Measurements from ENCODE around the gene MOAP1.
"Not testable (repeated sequence)": the region's sequence is repeated elsewhere in the genome, so short reads cannot be mapped to it uniquely, and the experiment has no call there.

MOAP1 gene, protein sequence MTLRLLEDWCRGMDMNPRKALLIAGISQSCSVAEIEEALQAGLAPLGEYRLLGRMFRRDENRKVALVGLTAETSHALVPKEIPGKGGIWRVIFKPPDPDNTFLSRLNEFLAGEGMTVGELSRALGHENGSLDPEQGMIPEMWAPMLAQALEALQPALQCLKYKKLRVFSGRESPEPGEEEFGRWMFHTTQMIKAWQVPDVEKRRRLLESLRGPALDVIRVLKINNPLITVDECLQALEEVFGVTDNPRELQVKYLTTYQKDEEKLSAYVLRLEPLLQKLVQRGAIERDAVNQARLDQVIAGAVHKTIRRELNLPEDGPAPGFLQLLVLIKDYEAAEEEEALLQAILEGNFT

DNA sequence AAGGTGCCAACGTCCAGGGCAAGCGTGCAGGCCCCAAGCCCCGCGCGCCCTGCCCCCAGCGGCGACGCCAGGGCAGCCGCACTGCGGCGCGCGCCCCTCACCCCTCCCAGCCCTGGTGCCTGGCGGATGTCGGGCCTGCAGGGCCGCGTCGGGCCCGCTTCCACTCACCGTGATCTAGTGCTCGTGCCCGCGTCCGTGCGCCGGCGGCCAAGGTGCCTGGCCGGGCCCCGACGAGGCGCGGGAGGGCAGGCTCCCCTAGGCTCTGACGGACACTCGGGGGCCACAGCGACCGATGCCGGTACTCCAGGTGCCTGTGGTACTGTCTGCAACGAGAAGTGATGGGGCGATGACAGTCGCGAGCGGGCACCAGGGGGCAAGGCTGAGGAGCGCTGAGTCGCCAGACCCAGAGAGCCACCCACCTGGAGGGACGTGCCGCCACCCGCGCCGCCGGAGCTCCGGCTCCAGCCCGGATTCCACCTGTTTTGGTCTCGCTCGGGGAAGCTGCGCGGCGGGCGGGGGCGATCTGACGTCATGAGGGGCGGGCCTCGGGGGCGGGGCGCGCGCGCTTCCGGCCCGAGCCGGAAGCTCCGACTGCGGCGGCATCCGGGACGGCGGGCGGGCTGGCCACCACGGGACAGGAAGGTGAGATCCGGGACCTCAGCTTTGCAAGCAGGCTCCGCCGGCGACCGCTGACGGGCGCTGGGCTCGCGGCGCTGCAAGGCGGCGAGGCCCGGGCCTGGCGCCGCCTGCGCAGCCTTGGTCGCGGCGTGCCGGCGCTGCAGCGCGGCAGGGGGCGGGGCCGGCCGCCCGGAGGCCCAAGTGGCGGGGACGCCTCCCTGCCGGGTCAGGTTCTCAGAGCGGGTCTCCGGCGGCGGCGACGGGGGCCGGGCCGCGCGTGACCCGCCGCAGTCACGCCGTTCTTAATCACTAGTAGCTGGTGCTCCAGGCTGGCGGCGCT lies at the start of gene MOAP1, which contains the start of gene LYSET:
TSS of gene MOAP1 (minus strand) at position 507 of the 958 bp plus-strand sequence. CDS start 655 bp downstream, outside the sequence.
TSS of gene LYSET (plus strand) at position 927 of the 958 bp plus-strand sequence. CDS start 89 bp downstream, outside the sequence.
- DNase-seq (ENCODE audit: low read depth): peak; percentile 88

DNA sequence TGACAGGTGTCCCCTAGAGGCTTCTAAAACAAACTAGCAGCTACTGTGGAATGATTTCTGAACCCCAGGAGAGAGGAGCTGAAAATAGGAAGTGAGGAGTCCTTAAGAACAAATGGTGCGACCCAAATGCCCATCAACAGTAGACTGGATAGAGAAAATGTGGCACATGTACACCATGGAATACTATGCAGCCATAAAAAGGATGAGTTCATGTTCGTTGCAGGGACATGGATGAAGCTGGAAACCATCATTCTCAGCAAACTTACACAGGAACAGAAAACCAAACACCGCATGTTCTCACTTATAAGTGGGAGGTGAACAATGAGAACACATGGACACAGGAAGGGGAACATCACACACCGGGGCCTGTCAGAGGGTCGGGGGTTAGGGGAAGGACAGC lies 48.4 kb upstream of the MOAP1 start:
- DNase-seq (ENCODE audit: low read depth): not testable (repeated sequence)

DNA sequence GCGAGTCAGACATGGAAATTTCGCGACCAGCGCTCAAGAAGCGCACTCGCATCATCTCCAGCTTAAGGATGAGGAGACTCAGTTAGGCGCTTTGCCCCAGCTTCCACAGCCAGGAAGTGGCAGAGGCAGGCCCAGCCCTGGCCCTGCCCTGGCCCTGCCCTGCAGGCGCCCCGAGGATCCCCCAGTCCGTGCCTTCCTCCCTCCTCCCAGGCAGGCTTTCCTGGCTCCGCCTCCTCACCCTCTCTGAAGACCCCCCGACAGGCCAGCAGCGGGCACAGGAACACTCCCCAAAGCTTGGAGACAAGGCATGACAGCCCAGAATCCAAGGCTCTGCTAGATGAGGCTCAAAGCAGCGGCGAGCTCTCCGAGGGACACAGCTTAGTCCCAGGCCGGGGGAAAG lies 47.5 kb upstream of the MOAP1 start:
- no peak for DNase-seq (ENCODE audit: low read depth)

DNA sequence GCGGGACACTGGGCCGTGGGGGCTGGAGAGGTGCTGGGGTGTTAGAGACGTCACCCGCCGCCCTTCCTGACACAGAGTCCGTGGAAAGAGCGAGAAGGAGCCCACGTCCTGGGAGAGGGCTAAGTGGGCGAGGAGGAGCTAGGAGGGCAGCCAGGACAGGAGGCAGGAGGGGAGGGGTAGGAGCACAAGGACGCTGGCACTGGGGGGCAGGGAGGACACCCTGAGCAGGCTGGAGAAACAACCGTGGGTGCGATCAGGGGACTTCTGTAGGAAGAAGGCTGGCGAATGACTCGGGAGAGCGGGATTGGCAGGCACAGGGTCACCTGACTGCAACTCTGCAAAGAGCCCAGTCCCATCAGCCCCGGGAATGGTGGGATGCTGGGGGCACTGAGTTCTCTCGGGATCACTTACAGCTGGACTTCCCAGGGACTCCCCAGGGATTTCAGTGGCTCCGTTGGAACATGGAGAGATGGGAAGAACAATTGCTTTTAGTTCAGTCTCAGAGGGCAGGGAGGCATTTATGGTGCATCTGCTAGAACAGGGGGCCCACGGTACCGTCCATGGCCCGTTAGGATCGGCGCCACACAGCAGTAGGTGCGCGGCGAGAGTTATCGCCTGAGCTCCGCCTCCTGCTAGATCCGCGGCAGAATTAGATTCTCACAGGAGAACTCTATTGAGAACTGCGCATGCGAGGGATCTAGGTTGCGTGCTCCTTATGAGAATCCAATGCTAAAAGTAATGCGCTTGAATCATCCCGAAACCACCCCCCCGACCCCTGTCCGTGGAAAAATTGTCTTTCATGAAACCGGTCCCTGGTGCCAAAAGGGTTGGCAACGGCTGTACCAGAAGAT lies 46.7 kb upstream of the MOAP1 start:
- no peak for DNase-seq (ENCODE audit: low read depth)

DNA sequence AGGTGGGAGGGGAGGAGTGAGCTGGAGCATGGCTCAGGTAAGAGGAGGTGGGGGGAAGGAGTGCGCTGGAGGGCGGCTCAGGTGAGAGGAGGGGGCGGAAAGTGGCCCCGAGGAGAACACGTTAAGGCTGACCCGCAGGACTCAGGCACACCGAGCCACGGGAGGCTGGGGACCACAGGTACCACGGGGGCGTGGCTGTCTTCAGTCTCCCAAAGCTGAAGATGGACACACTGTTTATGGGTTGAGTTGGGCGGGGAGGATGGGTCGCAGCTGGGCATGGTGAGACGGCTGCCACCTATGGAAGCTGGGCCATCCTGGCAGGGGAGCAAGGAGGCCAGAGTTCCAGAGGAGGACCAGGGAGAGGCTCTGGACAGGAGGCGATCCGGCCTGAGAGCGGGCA lies 45.8 kb upstream of the MOAP1 start:
- no peak for DNase-seq (ENCODE audit: low read depth)

DNA sequence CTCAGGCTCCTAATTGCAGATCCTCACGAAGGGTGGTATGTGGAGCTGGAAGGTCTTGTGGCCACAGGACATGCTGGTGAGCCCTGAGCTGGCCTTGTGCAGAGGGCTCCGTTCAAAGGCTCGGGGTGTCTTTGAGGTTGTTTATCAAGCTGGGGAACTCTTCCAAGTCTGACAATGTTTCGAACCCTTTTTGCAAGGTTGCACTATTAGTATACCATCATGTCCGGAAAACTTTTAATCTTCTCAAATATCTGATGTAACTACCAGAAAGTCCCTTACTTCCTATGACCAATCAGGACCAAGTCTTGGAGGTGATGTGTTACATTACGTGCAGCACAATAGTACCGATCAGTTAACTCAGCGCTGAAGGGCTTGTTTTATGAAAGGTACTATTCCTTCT lies 43.9 kb upstream of the MOAP1 start:
- no peak for DNase-seq (ENCODE audit: low read depth)

DNA sequence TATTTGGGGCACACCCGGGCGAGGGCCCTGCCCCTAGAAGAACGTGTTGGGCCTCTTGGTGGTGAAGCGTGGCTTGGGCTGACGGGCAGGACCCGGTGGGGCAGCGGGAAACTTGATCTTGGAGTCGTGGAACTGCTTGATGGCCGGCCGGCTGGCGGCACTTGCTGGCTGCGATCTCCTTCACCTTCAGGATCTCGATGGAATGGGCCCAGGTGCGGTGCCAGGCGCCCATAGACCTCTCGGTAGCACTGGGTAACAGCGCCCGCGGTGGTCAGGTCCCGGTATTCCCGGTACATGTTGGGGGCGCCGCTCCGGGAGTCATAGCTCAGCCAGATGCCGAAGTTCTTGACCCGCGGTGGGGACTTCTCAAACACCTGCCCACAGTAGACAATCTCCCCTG lies 38.9 kb upstream of the MOAP1 start:
- no peak for DNase-seq (ENCODE audit: low read depth)

DNA sequence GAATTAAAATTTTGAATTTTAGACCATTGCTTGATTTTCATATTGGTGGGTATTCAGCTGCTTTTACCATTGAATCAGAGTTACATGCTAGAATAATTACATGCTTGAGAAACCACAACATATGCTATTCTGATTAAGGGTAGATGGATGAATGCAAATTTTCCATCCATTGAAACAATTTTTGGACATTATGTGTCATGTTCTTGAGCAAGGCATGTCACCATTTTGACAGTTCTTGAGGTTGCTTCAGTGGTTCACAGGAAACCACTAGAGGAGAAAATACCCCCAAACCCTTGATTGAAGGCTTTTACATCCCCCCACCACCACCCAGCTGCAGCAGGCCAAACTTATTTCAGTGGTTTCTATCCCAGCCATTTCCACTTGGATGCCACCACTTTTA lies 35.8 kb upstream of the MOAP1 start:
- no peak for DNase-seq (ENCODE audit: low read depth)

DNA sequence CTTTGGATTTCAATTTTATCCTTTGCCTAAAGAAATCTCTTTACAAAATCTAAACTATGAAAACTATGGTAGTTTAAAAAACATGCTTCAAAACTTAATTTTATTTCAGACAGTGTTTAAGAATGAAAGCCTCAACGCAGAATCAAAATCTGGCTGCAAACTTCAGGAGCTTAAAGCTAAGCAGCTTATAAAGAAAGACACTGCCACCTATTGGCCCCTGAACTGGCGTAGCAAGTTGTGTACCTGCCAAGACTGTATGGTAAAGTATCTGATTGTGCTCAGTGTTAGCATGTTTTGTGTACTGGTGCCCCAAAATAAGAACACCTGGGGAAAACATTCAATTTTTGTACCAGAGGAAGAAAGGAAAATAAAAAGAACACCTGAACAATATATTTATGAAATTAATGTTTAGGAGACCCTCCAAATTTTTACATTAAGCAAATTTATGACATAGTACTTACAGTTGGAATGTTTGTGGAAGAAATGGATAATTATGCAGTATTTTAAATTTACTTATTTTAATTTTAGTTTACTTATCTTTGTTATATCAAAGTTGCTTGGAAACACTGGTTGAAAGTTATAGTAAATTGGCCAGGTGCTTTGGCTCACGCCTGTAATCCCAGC lies 34.5 kb upstream of the MOAP1 start:
- DNase-seq (ENCODE audit: low read depth): no peak

DNA sequence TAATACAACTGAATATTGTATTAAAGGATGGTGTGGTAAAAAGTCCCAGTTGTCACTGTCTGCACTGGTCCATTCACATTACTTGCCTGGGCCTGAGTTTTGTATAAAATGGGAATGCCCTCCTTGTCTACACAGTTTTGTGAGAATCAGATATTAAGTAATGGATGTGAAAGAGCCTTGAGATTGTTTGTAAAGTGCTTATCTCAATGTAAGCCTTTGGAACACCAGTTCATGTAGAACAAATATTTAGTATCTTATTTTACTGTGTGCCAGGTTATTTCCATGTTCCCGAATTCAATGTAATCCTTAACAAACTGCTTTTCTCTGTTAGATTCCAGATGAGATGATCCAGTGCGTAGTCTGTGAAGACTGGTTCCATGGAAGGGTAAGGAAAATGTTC lies 29.9 kb upstream of the MOAP1 start:
- DNase-seq (ENCODE audit: low read depth): no peak

DNA sequence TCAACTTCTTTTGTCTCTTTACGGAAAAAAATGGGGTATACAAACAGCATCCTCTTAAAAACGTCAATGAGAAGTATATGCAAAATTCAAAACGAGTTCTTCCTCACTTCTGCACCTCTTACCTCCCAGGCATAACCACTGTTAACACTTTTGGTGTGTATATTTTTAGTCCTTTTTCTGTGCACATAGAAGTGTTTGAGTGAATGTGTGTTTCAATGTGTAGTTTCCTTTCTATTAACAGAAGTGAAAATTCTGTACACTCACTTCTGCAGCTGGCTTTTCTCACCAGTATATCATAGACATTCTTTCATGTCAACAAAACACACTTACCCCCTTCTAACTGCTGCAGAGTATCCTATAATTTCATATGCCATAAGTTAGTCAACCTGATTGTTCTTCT lies 27.7 kb upstream of the MOAP1 start:
- no peak for DNase-seq (ENCODE audit: low read depth)

DNA sequence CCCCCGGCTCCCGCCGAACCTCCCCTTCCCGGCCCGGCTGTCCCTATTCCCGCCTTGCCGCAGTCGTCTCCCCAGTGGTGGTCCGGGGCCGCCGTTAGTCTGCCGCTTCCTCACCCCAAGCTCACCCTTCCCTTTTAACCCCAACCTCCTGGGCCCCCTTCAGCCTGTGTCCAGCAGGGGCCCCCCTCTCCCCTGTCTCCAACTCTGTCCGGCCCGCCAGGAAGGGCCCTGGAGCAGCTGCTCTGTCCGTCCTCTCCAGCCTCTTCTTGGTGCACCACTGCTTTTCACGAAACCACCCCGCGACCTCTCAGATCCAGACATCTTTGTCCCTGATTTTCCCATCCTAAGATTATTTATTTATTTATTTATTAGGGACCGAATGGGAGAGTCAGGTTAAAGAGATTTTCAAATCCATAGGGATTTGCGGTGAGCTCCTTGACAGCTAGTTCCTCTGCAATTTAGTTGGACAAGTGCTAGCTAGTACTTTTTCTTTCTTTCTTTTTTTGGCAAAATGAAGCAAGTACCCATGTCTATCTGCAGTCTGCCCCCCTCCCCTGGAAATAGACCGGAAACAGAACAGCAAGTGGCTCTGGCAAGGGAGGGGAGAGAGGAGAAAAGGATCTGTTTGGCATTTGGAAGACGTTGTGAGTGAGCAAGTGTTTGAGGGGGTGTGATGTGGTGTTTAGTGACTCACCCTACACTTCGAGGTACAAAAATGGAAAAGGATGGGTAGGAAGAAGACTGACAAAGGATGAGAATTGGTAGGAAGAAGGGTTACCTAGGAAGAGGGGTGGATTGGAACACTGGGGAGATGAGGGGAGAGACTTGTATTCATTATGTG lies 23.0 kb upstream of the MOAP1 start:
- DNase-seq (ENCODE audit: low read depth): no peak

DNA sequence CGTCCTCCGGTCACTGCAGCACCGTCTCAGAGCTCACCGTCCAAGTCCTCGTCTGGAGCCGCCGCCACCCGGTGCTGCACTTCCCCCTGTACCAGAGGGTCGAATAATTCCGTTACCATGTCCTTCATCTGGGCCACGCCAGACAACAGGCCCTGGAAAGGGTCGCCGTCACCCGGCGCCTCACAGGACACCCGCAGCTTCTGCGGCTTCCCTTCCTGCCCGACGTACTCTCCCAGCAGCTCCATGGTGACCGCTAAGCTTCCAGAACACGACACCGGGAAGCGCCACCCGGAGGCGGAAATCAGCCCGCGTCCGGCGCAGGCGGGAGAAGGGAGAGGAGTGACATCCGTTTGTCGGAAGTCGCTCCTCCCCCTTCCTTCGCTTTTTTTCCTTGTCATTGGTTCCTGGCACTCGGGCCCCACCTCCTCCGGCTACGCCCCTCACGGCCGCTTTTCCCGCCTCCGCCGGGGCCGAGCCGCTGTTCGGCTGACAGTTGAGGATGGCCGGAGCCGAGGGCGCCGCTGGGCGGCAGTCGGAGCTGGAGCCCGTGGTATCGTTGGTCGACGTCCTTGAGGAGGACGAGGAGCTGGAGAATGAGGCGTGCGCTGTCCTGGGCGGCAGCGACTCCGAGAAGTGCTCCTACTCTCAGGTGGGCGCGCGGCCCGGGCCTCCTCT lies 22.2 kb upstream of the MOAP1 start, which contains the start of the genes GON7 and UBR7:
TSS of gene GON7 (minus strand) at position 273 of the 675 bp plus-strand sequence. CDS start at position 245, 28 bp downstream.
TSS of gene UBR7 (plus strand) at position 464 of the 675 bp plus-strand sequence. CDS start at position 500, 36 bp downstream.
- peak; percentile 89 for DNase-seq (ENCODE audit: low read depth)

DNA sequence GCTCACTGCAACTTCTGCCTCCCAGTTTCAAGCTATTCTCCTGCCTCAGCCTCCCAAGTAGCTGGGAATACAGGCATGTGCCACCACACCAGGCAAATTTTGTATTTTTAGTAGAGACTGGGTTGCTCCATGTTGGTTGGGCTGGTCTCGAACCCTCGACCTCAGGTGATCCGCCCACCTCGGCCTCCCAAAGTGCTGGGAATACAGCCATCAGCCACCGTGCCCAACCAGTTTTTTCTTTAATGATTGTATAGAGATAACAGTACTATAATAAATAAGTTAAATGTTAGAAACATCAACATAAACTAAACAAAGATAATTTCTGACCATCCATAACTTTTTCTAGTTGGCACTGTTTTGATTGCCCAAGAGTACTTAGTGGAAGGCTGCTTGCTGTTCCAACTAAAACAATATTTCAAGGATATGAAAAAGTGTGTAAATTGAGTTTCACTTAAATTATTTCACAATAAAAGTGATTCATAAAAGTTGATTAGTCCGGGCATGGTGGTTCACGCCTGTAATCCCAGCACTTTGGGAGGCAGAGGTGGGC lies 16.5 kb upstream of the MOAP1 start:
- no peak for DNase-seq (ENCODE audit: low read depth)

DNA sequence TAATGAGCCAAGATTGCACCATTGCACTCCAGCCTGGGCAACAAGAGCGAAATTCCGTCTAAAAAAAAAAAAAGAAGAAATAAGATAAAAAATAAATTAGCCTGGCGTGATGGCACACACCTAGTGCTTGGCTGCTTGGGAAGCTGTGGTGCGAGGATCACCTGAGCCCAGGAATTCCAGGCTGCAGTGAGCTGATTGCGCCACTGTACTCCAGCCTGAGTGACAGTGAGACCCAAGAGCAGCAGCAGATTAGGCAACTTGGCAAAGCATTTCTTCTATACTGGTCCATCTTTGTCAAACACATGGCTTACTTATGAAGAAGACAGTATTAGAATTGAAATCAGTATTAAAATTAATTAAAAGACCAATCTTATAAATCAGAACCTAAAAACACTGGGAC lies 15.9 kb upstream of the MOAP1 start:
- no peak for DNase-seq (ENCODE audit: low read depth)

DNA sequence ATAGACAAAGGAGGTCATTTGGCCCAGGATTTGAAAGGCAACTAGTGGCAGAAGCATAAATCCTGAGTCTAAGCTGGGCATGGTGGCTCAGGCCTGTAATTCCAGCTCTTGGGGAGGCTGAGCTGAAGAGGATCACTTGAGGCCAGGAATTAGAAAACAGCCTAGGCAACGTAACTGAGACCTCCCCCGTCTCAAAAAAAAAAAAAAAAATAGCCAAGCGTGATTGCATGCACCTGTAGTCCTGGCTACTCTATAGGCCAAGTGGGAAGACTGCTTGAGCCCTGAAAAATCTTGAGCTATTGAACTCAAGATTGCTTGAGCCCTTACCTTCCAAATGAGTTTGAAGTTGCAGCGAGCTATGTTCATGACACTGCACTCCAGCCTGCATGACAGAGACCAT lies 14.3 kb upstream of the MOAP1 start:
- DNase-seq (ENCODE audit: low read depth): no peak

DNA sequence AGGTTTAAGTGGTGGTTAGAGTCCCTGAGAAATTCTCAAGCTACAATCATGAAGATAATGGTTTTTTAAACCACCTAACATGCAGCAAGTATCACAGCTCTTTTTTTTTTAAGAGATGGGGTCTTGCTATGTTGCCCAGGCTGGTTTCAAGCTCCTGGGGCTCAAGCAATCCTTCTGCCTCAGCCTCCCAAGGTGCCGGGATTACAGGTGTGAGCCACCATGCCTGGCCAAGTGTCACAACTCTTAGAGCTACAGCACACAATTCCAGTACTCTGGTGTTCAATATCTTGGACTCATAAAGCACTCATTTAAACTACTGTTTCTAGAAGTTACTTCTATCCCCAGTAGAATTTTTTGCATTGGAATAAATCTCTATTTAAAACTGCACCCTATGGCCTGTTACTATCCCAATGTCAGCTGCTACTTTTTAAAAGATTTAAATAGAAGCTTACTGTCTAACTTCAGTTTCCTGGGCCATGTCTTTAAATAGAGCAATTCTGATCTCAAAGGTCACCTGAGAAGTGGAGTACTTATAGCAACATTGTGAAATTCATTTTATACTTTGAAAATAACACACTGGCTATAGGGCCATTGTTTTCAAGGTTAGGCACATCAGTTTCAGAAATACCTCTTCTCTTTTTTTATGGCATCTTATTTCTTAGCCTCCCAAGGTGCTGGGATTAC lies 10.8 kb upstream of the MOAP1 start:
- DNase-seq (ENCODE audit: low read depth): no peak

DNA sequence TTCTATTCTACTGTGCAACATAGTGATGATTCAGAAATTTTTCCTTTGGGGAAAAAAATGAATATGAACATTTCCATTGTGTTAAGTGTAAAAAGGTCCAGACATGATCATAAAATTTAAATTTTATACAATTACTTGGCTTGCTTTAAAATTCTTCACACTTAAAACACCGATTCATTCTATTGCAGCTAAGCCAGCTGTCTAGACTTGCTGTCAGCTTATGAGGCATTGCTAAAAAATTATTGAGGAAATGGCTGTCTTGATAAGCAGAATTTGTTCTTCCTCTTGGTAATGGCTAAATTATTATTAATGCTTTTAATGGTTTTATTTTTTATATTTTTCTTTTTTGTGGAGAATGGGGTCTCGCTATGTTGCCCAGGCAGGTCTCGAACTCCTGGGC lies 2.3 kb upstream of the MOAP1 start:
- no peak for DNase-seq (ENCODE audit: low read depth)

DNA sequence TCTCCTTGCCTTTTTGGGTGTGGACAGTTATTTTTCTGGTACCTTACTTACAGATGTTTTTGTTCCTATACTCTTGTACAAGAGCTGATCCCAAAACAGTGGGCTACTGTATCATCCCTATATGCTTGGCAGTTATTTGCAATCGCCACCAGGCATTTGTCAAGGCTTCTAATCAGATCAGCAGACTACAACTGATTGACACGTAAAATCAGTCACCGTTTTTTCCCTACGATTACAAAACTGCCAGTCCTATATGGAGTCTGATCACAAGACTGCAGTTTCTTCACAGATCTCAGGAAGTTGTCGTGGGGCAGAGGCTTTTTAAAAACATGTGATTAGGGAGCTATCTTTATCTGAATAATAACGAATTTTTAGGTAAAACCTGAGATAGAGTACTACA lies 1.8 kb upstream of the MOAP1 start:
- DNase-seq (ENCODE audit: low read depth): no peak

Data from activated T-cell treated with anti-CD3 and anti-CD28 coated beads for 48 hours (primary cell).